Ishikawa (cell line): ENCODE data around the gene HSPA4L.
A peak's percentile ranks its signal among the peaks of the same experiment; 100 is the strongest.

ENCODE experiments used
- CEBPB ChIP-seq: IDR thresholded peaks from 2 replicates; pipeline ENCODE4 v1.6.1; 2012
- CREB1 ChIP-seq: IDR thresholded peaks from 2 replicates; pipeline ENCODE4 v1.6.1; 2012; ENCODE audit warnings: low read depth
- EGR1 ChIP-seq: IDR thresholded peaks from 2 replicates; pipeline ENCODE4 v1.6.1; 2012
- EP300 ChIP-seq: IDR thresholded peaks from 2 replicates; pipeline ENCODE4 v1.6.1; 2012; ENCODE audit warnings: borderline replicate concordance
- FOXM1 ChIP-seq: IDR thresholded peaks from 2 replicates; pipeline ENCODE4 v1.6.1; 2012; ENCODE audit warnings: low read depth, borderline replicate concordance
- NFIC ChIP-seq: IDR thresholded peaks from 2 replicates; pipeline ENCODE4 v1.6.1; 2012
- RAD21 ChIP-seq: IDR thresholded peaks from 2 replicates; pipeline ENCODE4 v1.6.1; 2012; ENCODE audit warnings: low read depth
- TAF1 ChIP-seq: IDR thresholded peaks from 2 replicates; pipeline ENCODE4 v1.6.1; 2012; ENCODE audit warnings: low read depth, mild to moderate bottlenecking
- TCF12 ChIP-seq: IDR thresholded peaks from 2 replicates; pipeline ENCODE4 v1.6.1; 2012; ENCODE audit warnings: low read depth
- TEAD4 ChIP-seq: IDR thresholded peaks from 2 replicates; pipeline ENCODE4 v1.6.1; 2012
- YY1 ChIP-seq: IDR thresholded peaks from 2 replicates; pipeline ENCODE4 v1.6.1; 2012; ENCODE audit warnings: low read depth
- ZBTB7A ChIP-seq: IDR thresholded peaks from 2 replicates; pipeline ENCODE4 v1.6.1; 2012; ENCODE audit warnings: low read depth
- TF ChIP-seq, protein P1 (sequence below): IDR thresholded peaks from 2 replicates; pipeline ENCODE4 v1.6.1; 2012
- TF ChIP-seq, protein P2 (sequence below): IDR thresholded peaks from 2 replicates; pipeline ENCODE4 v1.6.1; 2012; ENCODE audit warnings: low read depth, mild to moderate bottlenecking
- TF ChIP-seq, protein P3 (sequence below): IDR thresholded peaks from 2 replicates; pipeline ENCODE4 v1.6.1; 2012

The HSPA4L gene

DNA sequence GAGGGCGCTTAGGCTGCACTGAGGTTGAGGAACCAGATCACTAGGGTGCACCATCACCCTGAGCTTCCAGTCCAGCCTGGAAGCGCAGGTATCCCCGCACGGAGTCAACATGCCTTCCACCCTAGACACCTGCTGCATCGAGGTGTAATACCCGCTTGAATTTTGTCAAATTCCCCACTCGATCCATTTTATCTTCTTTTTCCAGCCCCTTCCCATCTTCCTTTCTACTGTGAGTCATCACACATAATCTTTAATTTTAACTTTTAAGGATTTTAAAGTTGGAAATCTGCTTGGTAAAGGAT, 99.4 kb downstream of the HSPA4L start:
- no peak for TF ChIP-seq CEBPB
- TF ChIP-seq RAD21, result peak; percentile 4; the same call in 1 of the 2 replicates

DNA sequence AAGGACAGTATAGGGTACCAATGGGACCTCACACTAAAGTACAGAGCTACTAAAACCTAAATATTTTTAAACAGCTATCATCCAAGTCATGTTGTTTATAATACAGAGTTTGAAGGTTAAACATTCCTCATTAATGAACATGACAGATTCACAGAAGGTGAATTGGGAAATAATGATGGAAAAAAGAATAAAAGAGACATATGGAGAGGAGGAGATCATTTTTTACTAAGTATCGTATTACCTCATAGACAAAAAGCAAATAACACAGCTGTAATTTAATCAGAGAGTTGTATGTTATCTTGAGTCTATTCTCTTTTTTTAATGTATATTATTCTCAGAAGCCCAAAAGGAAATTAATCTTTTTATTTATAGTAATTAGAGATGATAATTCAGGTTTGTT, 106.4 kb downstream of the HSPA4L start:
- TF ChIP-seq CREB1, result no peak
- no peak for TF ChIP-seq CEBPB
- no peak for TF ChIP-seq TAF1
- TF ChIP-seq EGR1, result no peak
- no peak for TF ChIP-seq ZBTB7A
- TF ChIP-seq TEAD4, result no peak
- no peak for TF ChIP-seq RAD21

GRCh38 chr4:127889903-127890302, 107.8 kb downstream of the HSPA4L start:
- no peak for TF ChIP-seq TAF1
- TF ChIP-seq RAD21, result no peak
- TF ChIP-seq TEAD4, result no peak
- TF ChIP-seq, protein P1, sequence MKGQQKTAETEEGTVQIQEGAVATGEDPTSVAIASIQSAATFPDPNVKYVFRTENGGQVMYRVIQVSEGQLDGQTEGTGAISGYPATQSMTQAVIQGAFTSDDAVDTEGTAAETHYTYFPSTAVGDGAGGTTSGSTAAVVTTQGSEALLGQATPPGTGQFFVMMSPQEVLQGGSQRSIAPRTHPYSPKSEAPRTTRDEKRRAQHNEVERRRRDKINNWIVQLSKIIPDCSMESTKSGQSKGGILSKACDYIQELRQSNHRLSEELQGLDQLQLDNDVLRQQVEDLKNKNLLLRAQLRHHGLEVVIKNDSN, result no peak
- no peak for TF ChIP-seq EP300
- no peak for TF ChIP-seq YY1
- TF ChIP-seq ZBTB7A, result no peak
- TF ChIP-seq FOXM1, result no peak
- no peak for TF ChIP-seq EGR1
- TF ChIP-seq, protein P2, sequence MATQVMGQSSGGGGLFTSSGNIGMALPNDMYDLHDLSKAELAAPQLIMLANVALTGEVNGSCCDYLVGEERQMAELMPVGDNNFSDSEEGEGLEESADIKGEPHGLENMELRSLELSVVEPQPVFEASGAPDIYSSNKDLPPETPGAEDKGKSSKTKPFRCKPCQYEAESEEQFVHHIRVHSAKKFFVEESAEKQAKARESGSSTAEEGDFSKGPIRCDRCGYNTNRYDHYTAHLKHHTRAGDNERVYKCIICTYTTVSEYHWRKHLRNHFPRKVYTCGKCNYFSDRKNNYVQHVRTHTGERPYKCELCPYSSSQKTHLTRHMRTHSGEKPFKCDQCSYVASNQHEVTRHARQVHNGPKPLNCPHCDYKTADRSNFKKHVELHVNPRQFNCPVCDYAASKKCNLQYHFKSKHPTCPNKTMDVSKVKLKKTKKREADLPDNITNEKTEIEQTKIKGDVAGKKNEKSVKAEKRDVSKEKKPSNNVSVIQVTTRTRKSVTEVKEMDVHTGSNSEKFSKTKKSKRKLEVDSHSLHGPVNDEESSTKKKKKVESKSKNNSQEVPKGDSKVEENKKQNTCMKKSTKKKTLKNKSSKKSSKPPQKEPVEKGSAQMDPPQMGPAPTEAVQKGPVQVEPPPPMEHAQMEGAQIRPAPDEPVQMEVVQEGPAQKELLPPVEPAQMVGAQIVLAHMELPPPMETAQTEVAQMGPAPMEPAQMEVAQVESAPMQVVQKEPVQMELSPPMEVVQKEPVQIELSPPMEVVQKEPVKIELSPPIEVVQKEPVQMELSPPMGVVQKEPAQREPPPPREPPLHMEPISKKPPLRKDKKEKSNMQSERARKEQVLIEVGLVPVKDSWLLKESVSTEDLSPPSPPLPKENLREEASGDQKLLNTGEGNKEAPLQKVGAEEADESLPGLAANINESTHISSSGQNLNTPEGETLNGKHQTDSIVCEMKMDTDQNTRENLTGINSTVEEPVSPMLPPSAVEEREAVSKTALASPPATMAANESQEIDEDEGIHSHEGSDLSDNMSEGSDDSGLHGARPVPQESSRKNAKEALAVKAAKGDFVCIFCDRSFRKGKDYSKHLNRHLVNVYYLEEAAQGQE, result no peak
- no peak for TF ChIP-seq TCF12
- TF ChIP-seq, protein P3, sequence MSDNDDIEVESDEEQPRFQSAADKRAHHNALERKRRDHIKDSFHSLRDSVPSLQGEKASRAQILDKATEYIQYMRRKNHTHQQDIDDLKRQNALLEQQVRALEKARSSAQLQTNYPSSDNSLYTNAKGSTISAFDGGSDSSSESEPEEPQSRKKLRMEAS, result no peak
- TF ChIP-seq NFIC, result no peak
